GM12891 (cell line): ENCODE results near the gene FANCC.

Experiments used
- DNase-seq: peaks from one replicate; pipeline ENCODE4 v3.0.0; 2011; ENCODE audit warnings: low spot score; ENCODE audit not compliant: insufficient read length
- FAIRE-seq: peaks from 2 replicates; lab custom pipeline; 2011; peaks lifted over from hg19 to GRCh38; lab: Jason Lieb, UNC
- PAX5 ChIP-seq: IDR thresholded peaks from 2 replicates; pipeline ENCODE4 v1.6.1; 2011; ENCODE audit warnings: low read length, moderate library complexity, mild to moderate bottlenecking; ENCODE audit not compliant: insufficient read depth, severe bottlenecking
- POLR2A ChIP-seq: IDR thresholded peaks from 2 replicates; pipeline ENCODE4 v1.6.1; 2011; ENCODE audit warnings: low read depth, low read length, control low read depth
- POLR2AphosphoS5 ChIP-seq: IDR thresholded peaks from 2 replicates; pipeline ENCODE4 v1.6.1; 2011; ENCODE audit warnings: low read depth, low read length, control low read depth
- POU2F2 ChIP-seq: IDR thresholded peaks from 2 replicates; pipeline ENCODE4 v1.6.1; 2011; ENCODE audit warnings: low read depth, mild to moderate bottlenecking, control low read depth, low read length, moderate library complexity
- SPI1 ChIP-seq: IDR thresholded peaks from 2 replicates; pipeline ENCODE4 v1.6.1; 2011; ENCODE audit warnings: low read depth, low read length, control low read depth
- TAF1 ChIP-seq: IDR thresholded peaks from 2 replicates; pipeline ENCODE4 v1.6.1; 2011; ENCODE audit warnings: low read depth, low read length, control low read depth

Gene FANCC

GRCh38 chr9:95079461-95079860 is 238.0 kb downstream of the FANCC start:
- DNase-seq (no peak), FAIRE-seq (no peak)
- no peak for TF ChIP-seq SPI1
- TF ChIP-seq POLR2AphosphoS5: no peak
- TF ChIP-seq POLR2A: no peak
- TF ChIP-seq POU2F2: no peak
- TF ChIP-seq TAF1: no peak
- no peak for TF ChIP-seq PAX5

GRCh38 chr9:95078939-95079338 is 238.6 kb downstream of the FANCC start:
- DNase-seq: no peak
- TF ChIP-seq TAF1 (no peak), POLR2A (no peak), PAX5 (no peak), POU2F2 (no peak), POLR2AphosphoS5 (no peak), SPI1 (no peak)
- no peak for FAIRE-seq

GRCh38 chr9:95078511-95078910 is 239.0 kb downstream of the FANCC start:
- TF ChIP-seq POU2F2: no peak
- TF ChIP-seq PAX5: no peak
- TF ChIP-seq POLR2A: no peak
- TF ChIP-seq TAF1: no peak
- no peak for TF ChIP-seq POLR2AphosphoS5
- no peak for FAIRE-seq

GRCh38 chr9:95077766-95078370 is 239.6 kb downstream of the FANCC start:
- DNase-seq (no peak), FAIRE-seq (no peak)
- TF ChIP-seq POLR2AphosphoS5 (no peak), TAF1 (no peak), POU2F2 (no peak), PAX5 (no peak), POLR2A (no peak), SPI1 (no peak)

More at GRCh38 chr9:95078511-95078910, 239.0 kb downstream of the FANCC start:
- DNase-seq: no peak

- FAIRE-seq: no peak
- TF ChIP-seq TAF1 (no peak), SPI1 (no peak), PAX5 (no peak), POLR2AphosphoS5 (no peak), POLR2A (no peak), POU2F2 (no peak)
- DNase-seq: no peak
These were observed 240.3 kb downstream of the FANCC start for GRCh38 chr9:95077053-95077765.

GRCh38 chr9:95076696-95077052 is 240.8 kb downstream of the FANCC start:
- TF ChIP-seq POLR2A (no peak), POLR2AphosphoS5 (no peak), TAF1 (no peak), SPI1 (no peak), PAX5 (no peak), POU2F2 (no peak)
- no peak for FAIRE-seq
- no peak for DNase-seq

GRCh38 chr9:95075700-95076099 is 241.8 kb downstream of the FANCC start:
- no peak for TF ChIP-seq PAX5
- no peak for TF ChIP-seq SPI1
- TF ChIP-seq POLR2AphosphoS5: no peak
- TF ChIP-seq POU2F2: no peak
- no peak for TF ChIP-seq TAF1
- TF ChIP-seq POLR2A: no peak
- DNase-seq (no peak), FAIRE-seq (no peak)

- DNase-seq (no peak), FAIRE-seq (no peak)
- no peak for TF ChIP-seq POLR2AphosphoS5
- TF ChIP-seq POU2F2: no peak
- TF ChIP-seq SPI1: no peak
- no peak for TF ChIP-seq TAF1
- TF ChIP-seq PAX5: no peak
- no peak for TF ChIP-seq POLR2A
These were observed 242.9 kb downstream of the FANCC start for GRCh38 chr9:95074632-95075031.

GRCh38 chr9:95073918-95074317 is 243.6 kb downstream of the FANCC start:
- DNase-seq (no peak), FAIRE-seq (no peak)
- no peak for TF ChIP-seq POLR2A
- no peak for TF ChIP-seq TAF1
- no peak for TF ChIP-seq PAX5
- no peak for TF ChIP-seq SPI1

GRCh38 chr9:95073042-95073607 is 244.4 kb downstream of the FANCC start:
- no peak for DNase-seq
- no peak for TF ChIP-seq POU2F2
- FAIRE-seq: no peak
